ENCODE measurements around the gene TBL1X. TPM values are rescaled to one million over a fixed set of nuclear protein-coding genes. Genes with fewer than 3 reads are reported as not detected.

The TBL1X gene
- total RNA-seq, 1 experiment from 2014 or later = 14.6 TPM

GRCh38 chrX:9635368-9635767 lies 170.5 kb downstream of the TBL1X start:
- TF ChIP-seq TCF7L2 (IDR thresholded peaks at IDR 0.05; ENCODE audit: low read depth, low read length) (no peak), REST (IDR thresholded peaks at IDR 0.05; ENCODE audit: insufficient read depth in 1 of 2, low read depth in 2 of 2, low read length in 1 of 2) (no peak), SIN3A (IDR thresholded peaks at IDR 0.05; ENCODE audit: borderline replicate concordance, insufficient read depth, low read depth, low read length) (no peak), POLR2AphosphoS5 (IDR thresholded peaks at IDR 0.05; ENCODE audit: low read depth, low read length) (no peak), CTCF (IDR thresholded peaks at IDR 0.05) (no peak)
- BruUV-seq (replicated peaks) = no TSS peak
- in situ Hi-C loops (cut with HindIII; ENCODE audit: low pct_unique_long_range_greater_than_20kb, low sequenced_read_pairs) = no loop called here
- ChIA-PET CTCF (no interaction called here), POLR2A (no interaction called here)
- Histone ChIP-seq H3K4me3 (ENCODE audit: low read depth in 2 of 2, low read length in 2 of 2) (no peak overlapping the region), H3K27ac (ENCODE audit: low read length) (no peak overlapping the region), H3K9me3 (ENCODE audit: control insufficient read depth, insufficient read depth, low read depth, low read length) (no peaks in the 10 kb centered on the region), H3K4me1 (ENCODE audit: control insufficient read depth, insufficient read depth, low read length) (no peaks in the 10 kb centered on the region), H3K36me3 (ENCODE audit: control insufficient read depth, insufficient read depth, low read length) (no peaks in the 10 kb centered on the region), H3K27me3 (ENCODE audit: control insufficient read depth, insufficient read depth, low read length) (no peaks in the 10 kb centered on the region)
- no peak for DNase-seq (ENCODE audit: low read depth, low spot score)
- no peak for ATAC-seq
- intact Hi-C loops (cut with micrococcal nuclease; ENCODE audit: unreplicated experiment) = no loop called here

- no peak overlapping the region for H3K27ac ChIP-seq (ENCODE audit: low read length)
- no peaks in the 10 kb centered on the region for H3K9me3 ChIP-seq (ENCODE audit: control insufficient read depth, insufficient read depth, low read depth, low read length)
- no peaks in the 10 kb centered on the region for H3K36me3 ChIP-seq (ENCODE audit: control insufficient read depth, insufficient read depth, low read length)
- no TSS peak for BruUV-seq (replicated peaks)
- intact Hi-C loops (cut with micrococcal nuclease; ENCODE audit: unreplicated experiment) (no loop called here), in situ Hi-C loops (cut with HindIII; ENCODE audit: low pct_unique_long_range_greater_than_20kb, low sequenced_read_pairs) (no loop called here)
- CTCF ChIA-PET = no interaction called here
- DNase-seq (ENCODE audit: low read depth, low spot score) (no peak), ATAC-seq (no peak)
- POLR2A ChIA-PET = no interaction called here
- H3K4me3 ChIP-seq (ENCODE audit: low read depth in 2 of 2, low read length in 2 of 2) = no peak overlapping the region
- no peaks in the 10 kb centered on the region for H3K27me3 ChIP-seq (ENCODE audit: control insufficient read depth, insufficient read depth, low read length)
- TF ChIP-seq CTCF (IDR thresholded peaks at IDR 0.05) (no peak), TCF7L2 (IDR thresholded peaks at IDR 0.05; ENCODE audit: low read depth, low read length) (no peak), POLR2AphosphoS5 (IDR thresholded peaks at IDR 0.05; ENCODE audit: low read depth, low read length) (no peak), SIN3A (IDR thresholded peaks at IDR 0.05; ENCODE audit: borderline replicate concordance, insufficient read depth, low read depth, low read length) (no peak), REST (IDR thresholded peaks at IDR 0.05; ENCODE audit: insufficient read depth in 1 of 2, low read depth in 2 of 2, low read length in 1 of 2) (no peak)
- no peaks in the 10 kb centered on the region for H3K4me1 ChIP-seq (ENCODE audit: control insufficient read depth, insufficient read depth, low read length)
Observed at GRCh38 chrX:9635803-9636202, 170.9 kb downstream of the TBL1X start.
